ENCODE results near the gene PCBP3.

Gene PCBP3

GRCh38 chr21:45764792-45765191 is 121.3 kb downstream of the PCBP3 start:
- DNase-seq = no peak

- DNase-seq = no peak
Observed at GRCh38 chr21:45765375-45765774, 121.8 kb downstream of the PCBP3 start.

- no peak for DNase-seq
Observed at GRCh38 chr21:45766055-45766454, 122.5 kb downstream of the PCBP3 start.

GRCh38 chr21:45766501-45766900 is 123.0 kb downstream of the PCBP3 start:
- no peak for DNase-seq

GRCh38 chr21:45767071-45768006 is 123.8 kb downstream of the PCBP3 start:
- DNase-seq = no peak

GRCh38 chr21:45768011-45768739 is 124.7 kb downstream of the PCBP3 start:
- DNase-seq = no peak

- no peak for DNase-seq
Observed at GRCh38 chr21:45768740-45769048, 125.2 kb downstream of the PCBP3 start.

GRCh38 chr21:45769294-45769693 is 125.8 kb downstream of the PCBP3 start:
- DNase-seq = no peak

- DNase-seq = no peak
Observed at GRCh38 chr21:45769896-45770295, 126.4 kb downstream of the PCBP3 start.

- DNase-seq = no peak
Observed at GRCh38 chr21:45772180-45772579, 128.7 kb downstream of the PCBP3 start.

- DNase-seq = no peak
Observed at GRCh38 chr21:45774291-45774690, 130.8 kb downstream of the PCBP3 start.

- no peak for DNase-seq
Observed at GRCh38 chr21:45776971-45777370, 133.4 kb downstream of the PCBP3 start.

GRCh38 chr21:45778686-45779085 is 135.2 kb downstream of the PCBP3 start:
- no peak for DNase-seq

- no peak for DNase-seq
Observed at GRCh38 chr21:45779226-45779625, 135.7 kb downstream of the PCBP3 start.

GRCh38 chr21:45780647-45781046 is 137.1 kb downstream of the PCBP3 start:
- DNase-seq = no peak

- no peak for DNase-seq
Observed at GRCh38 chr21:45781741-45782140, 138.2 kb downstream of the PCBP3 start.

GRCh38 chr21:45786660-45787059 is 143.1 kb downstream of the PCBP3 start:
- DNase-seq = no peak

- no peak for DNase-seq
Observed at GRCh38 chr21:45787371-45787770, 143.8 kb downstream of the PCBP3 start.

- no peak for DNase-seq
Observed at GRCh38 chr21:45788198-45788597, 144.7 kb downstream of the PCBP3 start.

GRCh38 chr21:45788637-45789506 is 145.3 kb downstream of the PCBP3 start:
- no peak for DNase-seq

- no peak for DNase-seq
Observed at GRCh38 chr21:45790427-45790826, 146.9 kb downstream of the PCBP3 start.

- no peak for DNase-seq
Observed at GRCh38 chr21:45791562-45792418, 148.3 kb downstream of the PCBP3 start.
